H1 (cell line): ENCODE results near the gene TBX15. TPM values are rescaled to one million over a fixed set of nuclear protein-coding genes. Genes with fewer than 3 reads are reported as not detected.

ENCODE experiments used
- CTCF ChIA-PET: fragments of 300-600 bp; sonication (Branson Sonifier 250); formaldehyde crosslinking; loops from one replicate; lab custom pipeline; 2021; ENCODE audit not compliant: partially characterized antibody; lab: Charles Lee
- POLR2A ChIA-PET: fragments of 300-600 bp; sonication (Branson Sonifier 250); formaldehyde crosslinking; loops from one replicate; lab custom pipeline; 2021; ENCODE audit warnings: inconsistent platforms; ENCODE audit not compliant: partially characterized antibody; lab: Charles Lee
- DNase-seq, 2 experiments: peaks; one replicate each; pipeline versions ENCODE4 v3.0.0 to v3.0.0-alpha.2; 2010 to 2022; ENCODE audit warnings: low spot score in 2 of 2, low read depth in 1 of 2, mixed read lengths in 1 of 2
- FAIRE-seq: peaks from 2 replicates; lab custom pipeline; 2011; peaks lifted over from hg19 to GRCh38; lab: Jason Lieb, UNC
- H2AFZ ChIP-seq: 2 replicates; pipeline ENCODE4 v1.8.1; 2012; ENCODE audit warnings: low read length, inconsistent platforms
- H2AK5ac ChIP-seq: 2 replicates; pipeline ENCODE4 v1.6.1; 2013; ENCODE audit warnings: low read depth, low read length
- H2BK120ac ChIP-seq: replicated peaks from 2 replicates; pipeline ENCODE3; 2013; ENCODE audit warnings: low read depth, low read length, inconsistent platforms
- H2BK12ac ChIP-seq: 2 replicates; pipeline ENCODE4 v1.6.1; 2013; ENCODE audit warnings: low read depth, low read length
- H2BK15ac ChIP-seq: 2 replicates; pipeline ENCODE4 v1.6.1; 2013; ENCODE audit warnings: low read length
- H2BK20ac ChIP-seq: 2 replicates; pipeline ENCODE4 v1.6.1; 2013; ENCODE audit warnings: low read length
- H2BK5ac ChIP-seq: 2 replicates; pipeline ENCODE4 v1.6.1; 2013; ENCODE audit warnings: low read depth, low read length
- H3K14ac ChIP-seq: 2 replicates; pipeline ENCODE4 v1.6.1; 2013; ENCODE audit warnings: inconsistent platforms; ENCODE audit not compliant: insufficient read length
- H3K18ac ChIP-seq: 2 replicates; pipeline ENCODE4 v1.6.1; 2013; ENCODE audit warnings: low read length; ENCODE audit errors: extremely low read depth
- H3K23ac ChIP-seq: 2 replicates; pipeline ENCODE4 v1.6.1; 2013; ENCODE audit warnings: inconsistent platforms; ENCODE audit not compliant: insufficient read length
- H3K23me2 ChIP-seq: 2 replicates; pipeline ENCODE4 v1.6.1; 2013; ENCODE audit warnings: low read depth, low read length
- H3K27ac ChIP-seq: 2 replicates; pipeline ENCODE4 v1.6.1; 2011; ENCODE audit warnings: low read depth, low read length, inconsistent platforms
- H3K27me3 ChIP-seq, 4 experiments: replicated peaks in 1 of 4; 1 replicate in 1 of 4; 2 replicates in 3 of 4; pipeline versions ENCODE4 v1.6.1 to v1.8.1; 2011 to 2013; ENCODE audit warnings: low read length in 3 of 4, mild to moderate bottlenecking in 3 of 4, inconsistent platforms in 2 of 4, mixed read lengths in 2 of 4, moderate library complexity in 1 of 4; ENCODE audit not compliant: control insufficient read depth in 3 of 4, insufficient read depth in 3 of 4; ENCODE audit errors: extremely low read depth in 1 of 4
- H3K36me3 ChIP-seq, 4 experiments: 2 replicates each; pipeline versions ENCODE4 v1.6.1 to v1.8.1; 2011 to 2013; ENCODE audit warnings: mild to moderate bottlenecking in 4 of 4, low read length in 3 of 4, moderate library complexity in 2 of 4, control low read depth in 1 of 4, inconsistent platforms in 1 of 4; ENCODE audit not compliant: insufficient read depth in 4 of 4, control insufficient read depth in 2 of 4
- H3K4ac ChIP-seq: replicated peaks from 2 replicates; pipeline ENCODE3; 2013; ENCODE audit warnings: low read length, low read depth, mixed read lengths, inconsistent platforms; ENCODE audit not compliant: insufficient read length
- H3K4me1 ChIP-seq, 4 experiments: replicated peaks in 1 of 4; 1 replicate in 1 of 4; 2 replicates in 3 of 4; pipeline versions ENCODE4 v1.6.1 to v1.8.1; 2011 to 2013; ENCODE audit warnings: low read length in 3 of 4, inconsistent platforms in 2 of 4, mixed read lengths in 1 of 4; ENCODE audit not compliant: insufficient read depth in 4 of 4, control insufficient read depth in 3 of 4
- H3K4me2 ChIP-seq, 2 experiments: 2 replicates each; pipeline versions ENCODE4 v1.6.1 to v1.8.1; 2011 to 2013; ENCODE audit warnings: low read depth in 2 of 2, low read length in 2 of 2, control low read depth in 1 of 2, inconsistent platforms in 1 of 2, mild to moderate bottlenecking in 1 of 2; ENCODE audit not compliant: insufficient read depth in 1 of 2
- H3K4me3 ChIP-seq, 4 experiments: fragments of 200-600, 300-600 bp in 1 of 4; sonication (generic), shearing (Covaris generic), sonication (Bioruptor Twin) in 1 of 4; 2 replicates each; pipeline versions ENCODE4 v1.5.1 to v1.8.1; 2011 to 2016; ENCODE audit warnings: low read length in 4 of 4, low read depth in 3 of 4, control low read depth in 2 of 4, inconsistent platforms in 2 of 4, mild to moderate bottlenecking in 2 of 4, mixed read lengths in 1 of 4, moderate library complexity in 1 of 4; ENCODE audit not compliant: insufficient read depth in 2 of 4; ENCODE audit errors: extremely low read depth in 1 of 4
- H3K56ac ChIP-seq: replicated peaks from 2 replicates; pipeline ENCODE3; 2013; ENCODE audit warnings: low read depth, mild to moderate bottlenecking, mixed read lengths, low read length, inconsistent platforms; ENCODE audit not compliant: insufficient read length
- H3K79me1 ChIP-seq: 2 replicates; pipeline ENCODE4 v1.6.1; 2013; ENCODE audit warnings: low read depth, low read length, control low read depth
- H3K79me2 ChIP-seq, 2 experiments: 2 replicates each; pipeline versions ENCODE4 v1.6.1 to v1.8.1; 2012 to 2013; ENCODE audit warnings: low read length in 2 of 2, mild to moderate bottlenecking in 2 of 2, inconsistent platforms in 1 of 2; ENCODE audit not compliant: insufficient read depth in 2 of 2, control insufficient read depth in 1 of 2
- H3K9ac ChIP-seq, 4 experiments: replicated peaks in 1 of 4; 1 replicate in 1 of 4; 2 replicates in 3 of 4; pipeline versions ENCODE4 v1.6.1 to v1.8.1; 2011 to 2013; ENCODE audit warnings: low read depth in 3 of 4, low read length in 3 of 4, control low read depth in 2 of 4, mild to moderate bottlenecking in 2 of 4, moderate library complexity in 2 of 4, inconsistent platforms in 1 of 4; ENCODE audit errors: extremely low read depth in 1 of 4
- H3K9me3 ChIP-seq, 2 experiments: 2 replicates each; pipeline versions ENCODE4 v1.6.1 to v1.8.1; 2012 to 2013; ENCODE audit warnings: mild to moderate bottlenecking in 2 of 2, moderate library complexity in 2 of 2, control low read depth in 1 of 2, inconsistent platforms in 1 of 2, low read depth in 1 of 2, low read length in 1 of 2, mixed read lengths in 1 of 2; ENCODE audit not compliant: insufficient read depth in 2 of 2
- H4K20me1 ChIP-seq, 2 experiments: replicated peaks in 1 of 2; 2 replicates each; pipeline versions ENCODE3 to v1.8.1; 2011 to 2013; ENCODE audit warnings: inconsistent platforms in 2 of 2, low read length in 2 of 2, mild to moderate bottlenecking in 1 of 2; ENCODE audit not compliant: insufficient read depth in 2 of 2, control insufficient read depth in 1 of 2
- H4K5ac ChIP-seq: 2 replicates; pipeline ENCODE4 v1.6.1; 2013; ENCODE audit warnings: low read length, low read depth, mixed read lengths, inconsistent platforms; ENCODE audit not compliant: insufficient read length
- H4K8ac ChIP-seq: 2 replicates; pipeline ENCODE4 v1.8.0; 2013; ENCODE audit warnings: mild to moderate bottlenecking, moderate library complexity, low read length, inconsistent platforms; ENCODE audit not compliant: insufficient read depth; ENCODE audit errors: extremely low read depth
- H4K91ac ChIP-seq: replicated peaks from 2 replicates; pipeline ENCODE3; 2013; ENCODE audit warnings: low read length, mixed read lengths, inconsistent platforms; ENCODE audit not compliant: insufficient read length
- CEBPB ChIP-seq: IDR thresholded peaks from 2 replicates; pipeline ENCODE4 v1.6.1; 2012; ENCODE audit warnings: low read depth, low read length
- CREB1 ChIP-seq: IDR thresholded peaks from 2 replicates; pipeline ENCODE4 v1.6.1; 2012; ENCODE audit warnings: inconsistent platforms
- EGR1 ChIP-seq: IDR thresholded peaks from 2 replicates; pipeline ENCODE4 v1.6.1; 2011; ENCODE audit warnings: low read depth, low read length, borderline replicate concordance
- JUN ChIP-seq: IDR thresholded peaks from 2 replicates; pipeline ENCODE4 v1.6.1; 2011; ENCODE audit warnings: low read depth, mild to moderate bottlenecking, improper control_type of control experiment, low read length
- KDM1A ChIP-seq: fragments of 200-600, 300-600 bp; sonication (generic); IDR thresholded peaks from 2 replicates; pipeline ENCODE4 v1.7.1; 2016; ENCODE audit warnings: mild to moderate bottlenecking, low read length, borderline replicate concordance
- POLR2AphosphoS5 ChIP-seq: IDR thresholded peaks from 2 replicates; pipeline ENCODE4 v1.6.1; 2011; ENCODE audit warnings: low read depth, low read length
- POU5F1 ChIP-seq: IDR thresholded peaks from 2 replicates; pipeline ENCODE4 v1.6.1; 2011; ENCODE audit warnings: low read depth, mild to moderate bottlenecking, low read length, moderate library complexity
- SP4 ChIP-seq: IDR thresholded peaks from 2 replicates; pipeline ENCODE4 v1.6.1; 2012; ENCODE audit warnings: low read length, inconsistent platforms
- TBP ChIP-seq: IDR thresholded peaks from 2 replicates; pipeline ENCODE4 v1.6.1; 2011; ENCODE audit warnings: low read depth, low read length, improper control_type of control experiment
- TEAD4 ChIP-seq: IDR thresholded peaks from 2 replicates; pipeline ENCODE4 v1.6.1; 2012; ENCODE audit warnings: low read depth, low read length, inconsistent platforms, mixed read lengths
- YY1 ChIP-seq: IDR thresholded peaks from 2 replicates; pipeline ENCODE4 v1.6.1; 2011; ENCODE audit warnings: low read depth, mild to moderate bottlenecking, low read length
- WGBS, 2 experiments: shearing (Covaris generic) in 1 of 2; methylation state at CpG; one replicate each; pipeline versions ENCODE4 v1.1.6 to v1.1.7; 2013 to 2015; ENCODE audit warnings: low lambda C conversion rate in 2 of 2, mixed read lengths in 2 of 2, inconsistent platforms in 1 of 2, low coverage in 1 of 2, missing lambda C conversion rate in 1 of 2; ENCODE audit not compliant: insufficient replicate concordance in 2 of 2, insufficient coverage in 1 of 2, insufficient read length in 1 of 2; ENCODE audit errors: extremely low coverage in 1 of 2, missing lambda C conversion rate in 1 of 2; 5-methylcytosine and 5-hydroxymethylcytosine counted together
- polyA plus RNA-seq, 7 experiments: library from polyadenylated mRNA; depleted of rRNA in 3 of 7; stranded (reverse) in 5 of 7; unstranded in 2 of 7; fragments of >200 nt in 5 of 7; fragments of 200-250 nt in 2 of 7; gene quantifications; 1 replicate in 5 of 7; 2 replicates in 1 of 7; 4 replicates in 1 of 7; pipeline versions ENCODE4 v1.2.1 to v1.2.3, GENCODE V29; 2011 to 2013; ENCODE audit warnings: missing spikeins in 2 of 7, mixed read lengths in 2 of 7
- total RNA-seq: library from RNA; stranded (reverse); fragmentation: NEBNext Ultra II Directional; extraction: Animal tissue kit (Norgen Biotek cat#: 25700); gene quantifications from 2 replicates; pipeline ENCODE4 v1.2.1, GENCODE V29; 2021
- TF ChIP-seq, protein P1 (sequence below): IDR thresholded peaks from 2 replicates; pipeline ENCODE4 v1.6.1; 2011; ENCODE audit warnings: low read depth, mild to moderate bottlenecking, low read length; ENCODE audit not compliant: insufficient read depth

TBX15 gene
- total and polyA plus RNA-seq, 2 of the 8 experiments (the other 6 are each of a cell fraction or from before 2014, with no cell fraction given): 0.14 to 0.24 TPM

DNA sequence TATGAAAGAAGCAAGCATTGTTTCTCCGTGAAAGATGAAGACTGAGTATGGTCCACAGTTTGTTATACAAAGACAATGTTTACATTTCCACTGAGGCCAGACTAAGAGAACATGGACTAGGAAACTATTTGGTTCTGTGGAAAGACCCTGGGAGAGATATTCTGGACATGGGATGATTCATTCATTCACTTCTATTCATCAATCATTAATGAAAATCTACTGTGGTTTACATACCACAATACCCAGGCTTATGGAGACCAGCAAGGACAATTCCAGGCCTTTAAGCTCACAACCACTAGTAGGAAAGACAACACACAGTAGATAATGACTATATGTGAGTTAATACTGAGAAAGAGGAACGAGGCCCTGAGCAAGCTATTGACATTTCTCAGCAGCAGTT lies 125.4 kb downstream of the TBX15 start:
- Histone ChIP-seq H2AFZ (no peak overlapping the region), H3K27ac (no peak overlapping the region), H4K5ac (no peak overlapping the region), H4K8ac (no peak overlapping the region), H2BK15ac (no peak overlapping the region), H4K20me1 (no peaks in the 10 kb centered on the region), H3K14ac (no peak overlapping the region), H3K79me1 (no peaks in the 10 kb centered on the region), H3K4me2 (no peak overlapping the region), H3K4me1 (no peaks in the 10 kb centered on the region), H3K9me3 (no peaks in the 10 kb centered on the region), H2AK5ac (no peak overlapping the region), H3K36me3 (no peaks in the 10 kb centered on the region), H2BK5ac (no peak overlapping the region), H2BK12ac (no peak overlapping the region), H3K18ac (no peak overlapping the region), H3K79me2 (no peaks in the 10 kb centered on the region), H2BK20ac (no peak overlapping the region), H3K27me3 (no peaks in the 10 kb centered on the region), H2BK120ac (no peak overlapping the region), H4K91ac (no peak overlapping the region), H3K4ac (no peak overlapping the region), H3K9ac (no peak overlapping the region), H3K56ac (no peak overlapping the region), H3K23me2 (no peaks in the 10 kb centered on the region), H3K4me3 (no peak overlapping the region), H3K23ac (no peak overlapping the region)
- DNase-seq (no peak), FAIRE-seq (no peak)
- WGBS, 2 experiments: 92% methylated on average over 2 of the region's 2 CpGs; no CpG with 5 or more reads in 1 of the 2 experiments
- TF ChIP-seq YY1: no peak
- no peak for TF ChIP-seq EGR1
- TF ChIP-seq KDM1A: no peak
- TF ChIP-seq SP4: no peak
- no peak for TF ChIP-seq POLR2AphosphoS5
- TF ChIP-seq JUN: no peak
- TF ChIP-seq POU5F1: no peak
- no peak for TF ChIP-seq CREB1
- TF ChIP-seq CEBPB: no peak
- TF ChIP-seq, protein P1, sequence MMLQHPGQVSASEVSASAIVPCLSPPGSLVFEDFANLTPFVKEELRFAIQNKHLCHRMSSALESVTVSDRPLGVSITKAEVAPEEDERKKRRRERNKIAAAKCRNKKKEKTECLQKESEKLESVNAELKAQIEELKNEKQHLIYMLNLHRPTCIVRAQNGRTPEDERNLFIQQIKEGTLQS: no peak
- TF ChIP-seq TBP: no peak
- TF ChIP-seq TEAD4: no peak
- ChIA-PET POLR2A (no interaction called here), CTCF (interaction anchor here (1.6 kb wide), 1 partner anchor 65 kb away, joined by 3 read pairs; no protein-coding TSS in a partner anchor)
